ENCODE data around the gene SKI. TPM values are rescaled to one million over a fixed set of nuclear protein-coding genes. Genes with fewer than 3 reads are reported as not detected.
"Not testable (repeated sequence)": the region's sequence is repeated elsewhere in the genome, so short reads cannot be mapped to it uniquely, and the experiment has no call there.

SKI gene
- polyA plus RNA-seq, 3 donors = 0.20 to 6.6 (median 0.25) TPM

DNA sequence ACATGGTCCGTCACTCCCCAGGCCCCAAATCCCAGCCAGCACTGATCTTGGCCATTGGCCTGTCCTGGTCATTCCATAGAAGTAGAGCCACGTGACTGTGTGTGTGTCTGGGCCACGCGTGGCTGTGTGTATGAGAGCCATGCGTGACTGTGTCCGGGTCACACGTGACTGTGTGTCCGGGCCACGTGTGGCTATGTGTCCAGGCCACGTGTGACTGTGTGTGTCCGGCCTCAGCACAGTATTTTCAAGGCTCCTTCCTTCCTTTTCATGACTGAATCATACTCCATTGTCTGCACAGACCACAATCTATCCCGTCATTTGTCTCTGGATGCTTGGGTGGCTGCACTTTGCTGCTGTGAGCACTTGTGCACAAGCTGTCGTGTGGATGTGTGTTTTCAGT, 67.4 kb downstream of the SKI start:
- H3K36me3 Mint-ChIP-seq = peaks cover 57 to 59% of the 10 kb centered on the region in 2 donors
- no peak overlapping the region for H3K27ac ChIP-seq (ENCODE audit: low read depth in 1 of 2, low read length in 2 of 2)
- H3K36me3 ChIP-seq (replicated peaks in 1 of 2; ENCODE audit: control insufficient read depth in 1 of 2, insufficient read depth in 2 of 2, low read length in 2 of 2) = no peaks in the 10 kb centered on the region
- TF ChIP-seq, protein P1, sequence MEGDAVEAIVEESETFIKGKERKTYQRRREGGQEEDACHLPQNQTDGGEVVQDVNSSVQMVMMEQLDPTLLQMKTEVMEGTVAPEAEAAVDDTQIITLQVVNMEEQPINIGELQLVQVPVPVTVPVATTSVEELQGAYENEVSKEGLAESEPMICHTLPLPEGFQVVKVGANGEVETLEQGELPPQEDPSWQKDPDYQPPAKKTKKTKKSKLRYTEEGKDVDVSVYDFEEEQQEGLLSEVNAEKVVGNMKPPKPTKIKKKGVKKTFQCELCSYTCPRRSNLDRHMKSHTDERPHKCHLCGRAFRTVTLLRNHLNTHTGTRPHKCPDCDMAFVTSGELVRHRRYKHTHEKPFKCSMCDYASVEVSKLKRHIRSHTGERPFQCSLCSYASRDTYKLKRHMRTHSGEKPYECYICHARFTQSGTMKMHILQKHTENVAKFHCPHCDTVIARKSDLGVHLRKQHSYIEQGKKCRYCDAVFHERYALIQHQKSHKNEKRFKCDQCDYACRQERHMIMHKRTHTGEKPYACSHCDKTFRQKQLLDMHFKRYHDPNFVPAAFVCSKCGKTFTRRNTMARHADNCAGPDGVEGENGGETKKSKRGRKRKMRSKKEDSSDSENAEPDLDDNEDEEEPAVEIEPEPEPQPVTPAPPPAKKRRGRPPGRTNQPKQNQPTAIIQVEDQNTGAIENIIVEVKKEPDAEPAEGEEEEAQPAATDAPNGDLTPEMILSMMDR (IDR thresholded peaks at IDR 0.05) = no peak
- H3K27ac Mint-ChIP-seq = no peak overlapping the region
- H3K4me3 Mint-ChIP-seq = peak overlapping the region in 1 of 2 donors; percentile 83
- H3K27me3 Mint-ChIP-seq (ENCODE audit: low read depth in 3 of 3) = peaks cover 46 to 71% (median 70%) of the 10 kb centered on the region in 3 donors
- H3K9me3 ChIP-seq (replicated peaks in 1 of 2; ENCODE audit: control insufficient read depth in 1 of 2, insufficient read depth in 1 of 2, low read length in 2 of 2) = no peaks in the 10 kb centered on the region
- peaks cover 0 to 5% (median 2%) of the 10 kb centered on the region in 7 donors for H3K9me3 Mint-ChIP-seq
- peaks cover 42 to 67% of the 10 kb centered on the region in 2 donors for H3K4me1 ChIP-seq (ENCODE audit: control insufficient read depth in 1 of 2, insufficient read depth in 2 of 2, low read length in 2 of 2)
- H3K4me1 Mint-ChIP-seq = peaks cover 63% of the 10 kb centered on the region
- no peak for DNase-seq
- no peak overlapping the region for H2AFZ ChIP-seq (ENCODE audit: insufficient read depth, low read depth, low read length, poor library complexity, severe bottlenecking)
- no peak overlapping the region for H3K4me3 ChIP-seq (replicated peaks in 1 of 3; ENCODE audit: low read depth in 2 of 3, low read length in 3 of 3)
- peaks cover 0 to 57% of the 10 kb centered on the region in 2 donors for H3K27me3 ChIP-seq (ENCODE audit: control insufficient read depth in 2 of 2, insufficient read depth in 2 of 2, low read length in 2 of 2)
- peaks cover 98% of the 10 kb centered on the region for H4K20me1 ChIP-seq (ENCODE audit: insufficient read depth, low read length)
- intact Hi-C loops (cut with micrococcal nuclease) = no loop called here
- H3K4me2 ChIP-seq (replicated peaks; ENCODE audit: extremely low read depth, low read length, poor library complexity, severe bottlenecking) = no peak overlapping the region
- 86% methylated on average over 9 of the region's 13 CpGs for WGBS (ENCODE audit: insufficient coverage)
- peaks cover 92% of the 10 kb centered on the region for H3K79me2 ChIP-seq (ENCODE audit: insufficient read depth, low read length)
- no peak overlapping the region for H3K9ac ChIP-seq (ENCODE audit: insufficient read depth, low read length, poor library complexity, severe bottlenecking)

DNA sequence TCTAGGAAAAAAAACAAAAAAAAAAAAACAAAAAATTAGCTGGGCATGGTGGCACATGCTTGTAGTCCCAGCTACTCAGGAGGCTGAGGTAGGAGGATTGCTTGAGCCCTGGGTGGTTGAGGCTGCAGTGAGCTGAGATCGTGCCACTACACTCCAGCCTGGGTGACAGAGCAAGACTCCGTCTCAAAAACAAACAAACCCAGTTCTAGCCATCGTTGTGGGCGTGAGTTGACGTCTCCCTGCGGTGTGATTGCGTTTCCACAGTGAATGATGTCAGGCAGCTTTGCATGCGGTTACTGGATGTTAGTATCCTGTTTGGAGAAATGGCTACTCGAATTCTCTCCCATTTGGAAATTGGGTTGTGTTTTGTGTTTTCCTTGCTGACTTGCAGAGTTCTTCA, 68.1 kb downstream of the SKI start:
- peaks cover 46 to 70% (median 66%) of the 10 kb centered on the region in 3 donors for H3K27me3 Mint-ChIP-seq (ENCODE audit: low read depth in 3 of 3)
- H3K36me3 Mint-ChIP-seq = peaks cover 57 to 59% of the 10 kb centered on the region in 2 donors
- H3K9me3 ChIP-seq (replicated peaks in 1 of 2; ENCODE audit: control insufficient read depth in 1 of 2, insufficient read depth in 1 of 2, low read length in 2 of 2); H3K27ac ChIP-seq (ENCODE audit: low read depth in 1 of 2, low read length in 2 of 2); H3K9ac ChIP-seq (ENCODE audit: insufficient read depth, low read length, poor library complexity, severe bottlenecking); DNase-seq; H3K27ac Mint-ChIP-seq; H3K4me3 ChIP-seq (replicated peaks in 1 of 3; ENCODE audit: low read depth in 2 of 3, low read length in 3 of 3); H3K9me3 Mint-ChIP-seq; intact Hi-C loops (cut with micrococcal nuclease); H2AFZ ChIP-seq (ENCODE audit: insufficient read depth, low read depth, low read length, poor library complexity, severe bottlenecking); H3K36me3 ChIP-seq (replicated peaks in 1 of 2; ENCODE audit: control insufficient read depth in 1 of 2, insufficient read depth in 2 of 2, low read length in 2 of 2); H3K4me2 ChIP-seq (replicated peaks; ENCODE audit: extremely low read depth, low read length, poor library complexity, severe bottlenecking): not testable (repeated sequence)
- H3K4me3 Mint-ChIP-seq = peak overlapping the region in 1 of 2 donors; percentile 81
- Histone ChIP-seq H4K20me1 (ENCODE audit: insufficient read depth, low read length) (peaks cover 100% of the 10 kb centered on the region), H3K27me3 (ENCODE audit: control insufficient read depth in 2 of 2, insufficient read depth in 2 of 2, low read length in 2 of 2) (peaks cover 0 to 57% of the 10 kb centered on the region in 2 donors), H3K4me1 (ENCODE audit: control insufficient read depth in 1 of 2, insufficient read depth in 2 of 2, low read length in 2 of 2) (peaks cover 42 to 67% of the 10 kb centered on the region in 2 donors), H3K79me2 (ENCODE audit: insufficient read depth, low read length) (peaks cover 88% of the 10 kb centered on the region)
- peaks cover 58% of the 10 kb centered on the region for H3K4me1 Mint-ChIP-seq
- 100% methylated on average over 4 of the region's 9 CpGs for WGBS (ENCODE audit: insufficient coverage)

Data from CD14-positive monocyte (primary cell).